ENCODE results near the gene NPR1.
"Not testable (repeated sequence)": the region's sequence is repeated elsewhere in the genome, so short reads cannot be mapped to it uniquely, and the experiment has no call there.

Gene NPR1

DNA sequence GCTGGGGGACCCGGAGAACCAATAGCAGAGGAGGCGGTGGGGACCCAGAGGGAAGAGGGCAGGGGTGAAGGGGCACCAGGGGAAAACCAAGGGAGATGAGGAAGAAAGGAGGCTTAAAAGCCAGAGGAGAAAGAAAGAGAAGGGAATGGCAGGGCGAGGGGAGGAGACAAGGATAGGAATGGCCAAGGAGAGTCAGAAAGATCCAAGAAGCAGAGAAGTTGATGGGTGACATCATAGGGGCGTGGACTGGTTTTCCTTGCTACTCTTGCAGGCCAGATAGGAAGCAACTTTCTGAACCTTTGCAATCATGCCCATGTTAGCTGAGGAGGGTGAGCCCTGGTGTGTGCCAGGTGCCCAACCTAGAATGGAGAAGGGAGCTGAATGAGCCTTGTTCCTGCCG is 5.4 kb downstream of the NPR1 start:
- no peak for DNase-seq

DNA sequence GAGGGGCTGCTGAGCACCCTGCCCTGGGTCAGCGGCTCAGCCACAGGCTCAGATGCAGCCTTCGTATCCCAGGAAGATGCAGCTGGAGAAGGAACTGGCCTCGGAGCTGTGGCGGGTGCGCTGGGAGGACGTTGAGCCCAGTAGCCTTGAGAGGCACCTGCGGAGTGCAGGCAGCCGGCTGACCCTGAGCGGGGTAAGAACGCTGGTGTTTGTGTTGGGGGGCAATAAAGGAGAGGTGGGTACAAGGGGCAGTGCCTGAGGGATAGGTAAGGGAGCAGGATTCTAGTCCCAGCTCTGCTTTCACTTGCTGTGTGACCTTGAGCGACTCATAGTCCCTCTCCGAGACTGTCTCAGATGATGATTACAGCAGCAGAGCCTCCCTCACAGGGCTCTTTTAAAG is 6.4 kb downstream of the NPR1 start:
- no peak for DNase-seq

DNA sequence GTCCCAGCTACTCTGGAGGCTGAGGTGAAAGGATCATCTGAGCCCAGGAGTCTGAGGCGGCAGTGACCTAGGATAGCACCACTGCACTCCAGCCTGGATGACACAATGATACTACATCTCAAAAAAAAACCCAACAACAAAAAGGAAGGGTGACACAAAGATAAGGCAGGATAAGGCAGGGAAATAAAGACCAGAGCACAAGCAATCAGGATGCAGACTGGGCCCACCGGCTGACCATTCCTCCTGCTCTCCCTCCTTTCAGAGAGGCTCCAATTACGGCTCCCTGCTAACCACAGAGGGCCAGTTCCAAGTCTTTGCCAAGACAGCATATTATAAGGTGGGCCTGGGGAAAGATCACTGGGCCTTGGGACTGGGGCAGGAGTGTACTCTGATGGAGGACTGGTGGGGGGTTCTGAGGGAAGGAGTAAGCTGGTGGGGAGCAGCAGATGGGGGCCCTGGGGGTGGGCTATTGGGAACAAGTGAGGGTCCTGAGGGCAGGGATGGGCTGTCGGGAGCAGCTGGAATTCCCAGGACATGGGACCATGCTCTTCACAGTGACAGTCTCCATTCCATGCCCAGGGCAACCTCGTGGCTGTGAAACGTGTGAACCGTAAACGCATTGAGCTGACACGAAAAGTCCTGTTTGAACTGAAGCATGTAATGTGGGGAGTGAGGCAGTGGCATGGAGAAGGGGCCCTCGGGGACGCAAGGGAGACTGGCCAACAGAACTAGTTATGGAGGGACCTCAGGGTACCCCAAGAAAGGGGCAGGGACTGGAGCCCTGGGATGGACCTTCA is 7.3 kb downstream of the NPR1 start:
- DNase-seq, result no peak

DNA sequence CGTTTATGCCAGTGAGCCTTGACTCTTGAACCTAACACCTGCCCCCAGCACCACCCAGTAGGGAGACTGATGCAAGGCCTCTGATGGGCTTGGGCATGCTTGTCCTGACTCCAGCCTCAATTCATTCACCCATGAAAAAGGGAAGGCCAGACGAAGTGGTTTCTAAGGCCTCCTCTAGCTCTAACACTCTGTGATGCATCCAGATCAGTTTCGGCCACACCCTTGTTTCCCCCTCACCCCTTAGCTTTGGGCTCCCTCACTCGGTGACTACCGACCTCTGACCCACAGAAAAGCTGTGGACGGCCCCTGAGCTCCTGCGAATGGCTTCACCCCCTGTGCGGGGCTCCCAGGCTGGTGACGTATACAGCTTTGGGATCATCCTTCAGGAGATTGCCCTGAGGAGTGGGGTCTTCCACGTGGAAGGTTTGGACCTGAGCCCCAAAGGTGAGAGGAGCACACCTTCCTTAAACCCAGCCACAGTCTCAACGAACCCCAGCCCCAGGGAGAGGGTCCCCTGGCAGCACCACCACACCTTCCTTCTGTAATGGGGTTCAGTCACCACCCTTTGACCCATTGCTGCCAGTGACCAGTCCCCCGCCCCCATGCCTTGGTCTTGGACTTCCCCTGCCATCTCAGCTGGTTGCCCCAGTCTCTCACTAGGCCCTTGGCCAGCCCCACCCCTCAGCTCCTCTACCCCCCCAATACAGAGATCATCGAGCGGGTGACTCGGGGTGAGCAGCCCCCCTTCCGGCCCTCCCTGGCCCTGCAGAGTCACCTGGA is 9.0 kb downstream of the NPR1 start:
- no peak for DNase-seq

DNA sequence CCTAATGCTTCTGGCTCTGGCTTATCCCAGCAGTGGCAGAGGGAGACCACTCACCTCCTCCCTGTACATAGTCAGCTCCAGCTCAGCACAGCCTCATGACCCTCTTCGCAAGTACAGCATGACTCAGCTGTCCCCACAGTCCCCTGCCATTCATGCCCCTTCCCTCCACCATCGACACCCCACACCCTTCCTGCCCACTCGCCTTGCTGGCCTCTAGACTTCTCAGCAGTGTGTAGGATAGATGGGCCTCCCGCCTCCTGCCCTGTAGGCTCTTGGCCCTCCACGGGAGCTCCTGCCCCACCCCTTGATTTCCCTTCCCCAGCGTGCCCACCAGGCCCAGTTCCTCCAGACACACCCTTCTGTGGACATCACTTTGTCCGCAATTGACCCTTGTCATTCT is 9.8 kb downstream of the NPR1 start:
- no peak for DNase-seq

DNA sequence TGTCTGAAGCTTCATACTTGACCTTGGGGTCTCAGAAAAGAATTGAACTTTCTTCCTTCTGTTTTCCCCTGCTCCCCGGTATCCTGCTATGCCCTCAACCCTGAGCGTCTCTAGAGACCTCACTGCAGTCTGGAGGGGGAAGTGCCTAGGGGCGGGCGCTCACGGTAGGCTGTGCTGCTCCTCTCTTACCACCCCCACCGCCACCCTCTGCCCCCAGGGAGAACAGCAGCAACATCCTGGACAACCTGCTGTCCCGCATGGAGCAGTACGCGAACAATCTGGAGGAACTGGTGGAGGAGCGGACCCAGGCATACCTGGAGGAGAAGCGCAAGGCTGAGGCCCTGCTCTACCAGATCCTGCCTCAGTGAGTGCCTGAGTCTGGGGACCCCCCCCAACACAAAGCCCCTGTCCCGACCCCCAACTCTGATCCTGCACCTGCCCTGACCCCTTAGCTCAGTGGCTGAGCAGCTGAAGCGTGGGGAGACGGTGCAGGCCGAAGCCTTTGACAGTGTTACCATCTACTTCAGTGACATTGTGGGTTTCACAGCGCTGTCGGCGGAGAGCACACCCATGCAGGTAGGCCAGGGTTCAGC is 10.3 kb downstream of the NPR1 start:
- DNase-seq, result no peak

DNA sequence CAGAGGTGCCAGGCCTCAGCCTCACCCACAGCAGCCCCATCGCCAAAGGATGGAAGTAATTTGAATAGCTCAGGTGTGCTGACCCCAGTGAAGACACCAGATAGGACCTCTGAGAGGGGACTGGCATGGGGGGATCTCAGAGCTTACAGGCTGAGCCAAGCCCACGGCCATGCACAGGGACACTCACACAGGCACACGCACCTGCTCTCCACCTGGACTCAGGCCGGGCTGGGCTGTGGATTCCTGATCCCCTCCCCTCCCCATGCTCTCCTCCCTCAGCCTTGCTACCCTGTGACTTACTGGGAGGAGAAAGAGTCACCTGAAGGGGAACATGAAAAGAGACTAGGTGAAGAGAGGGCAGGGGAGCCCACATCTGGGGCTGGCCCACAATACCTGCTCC is 15.0 kb downstream of the NPR1 start:
- no peak for DNase-seq

DNA sequence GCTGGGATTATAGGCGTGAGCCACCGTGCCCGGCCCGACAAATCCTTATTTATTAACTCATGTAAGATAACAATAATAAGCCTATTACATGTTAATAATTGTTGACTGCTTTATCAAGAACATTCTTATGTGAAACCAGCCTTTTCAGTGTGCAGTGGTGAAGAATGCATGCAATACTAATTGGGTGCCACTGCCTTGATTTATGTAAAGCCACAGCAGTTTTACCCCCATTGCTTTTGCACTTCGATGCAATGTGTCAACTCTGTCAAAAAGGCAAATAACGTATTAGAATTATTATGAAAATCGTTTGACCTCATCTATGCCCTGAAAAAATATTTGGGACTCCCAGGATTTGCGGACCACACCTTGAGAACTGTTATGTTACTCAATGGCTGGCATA is 18.3 kb downstream of the NPR1 start:
- DNase-seq, result no peak

DNA sequence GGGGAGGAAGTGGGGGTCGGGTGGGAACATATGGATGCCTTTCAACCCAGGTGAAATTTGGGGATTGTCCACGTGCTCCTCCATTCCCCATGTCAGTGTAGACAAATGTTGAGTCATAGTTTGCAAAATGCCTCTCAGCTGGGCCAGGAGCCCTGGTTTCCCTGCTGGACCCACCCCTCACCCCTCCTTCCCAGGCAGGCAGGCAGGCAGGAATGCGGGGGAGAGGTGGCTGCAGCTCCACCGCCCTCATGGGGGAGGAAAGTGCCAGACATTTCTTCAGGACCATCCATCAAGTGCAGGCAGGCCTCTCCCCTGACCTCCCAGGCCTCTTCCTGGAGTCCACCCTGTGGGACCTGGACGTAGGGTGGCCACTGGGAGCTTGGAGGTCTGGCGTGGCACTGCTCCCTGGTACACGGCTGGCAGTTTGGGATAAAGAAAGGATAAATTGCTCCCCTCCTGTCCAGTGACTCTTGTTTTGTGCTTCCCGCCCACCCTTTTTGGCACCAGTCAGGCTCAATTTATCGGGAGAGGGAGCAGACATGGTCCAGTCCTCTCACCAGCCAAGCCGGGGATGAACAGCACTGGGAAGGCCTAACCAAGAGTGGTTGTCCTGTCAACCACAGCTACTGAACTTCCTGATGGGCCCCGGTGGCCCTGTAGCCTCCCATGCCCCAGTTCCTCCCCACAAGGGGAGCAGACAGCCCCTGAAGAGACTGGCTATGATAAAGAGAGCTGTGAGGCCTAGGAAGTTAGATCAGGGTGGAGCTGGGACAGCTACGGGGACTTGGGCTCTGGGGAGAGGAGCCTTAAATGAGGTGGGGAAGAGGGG is 18.9 kb downstream of the NPR1 start:
- DNase-seq, result peak; percentile 41

DNA sequence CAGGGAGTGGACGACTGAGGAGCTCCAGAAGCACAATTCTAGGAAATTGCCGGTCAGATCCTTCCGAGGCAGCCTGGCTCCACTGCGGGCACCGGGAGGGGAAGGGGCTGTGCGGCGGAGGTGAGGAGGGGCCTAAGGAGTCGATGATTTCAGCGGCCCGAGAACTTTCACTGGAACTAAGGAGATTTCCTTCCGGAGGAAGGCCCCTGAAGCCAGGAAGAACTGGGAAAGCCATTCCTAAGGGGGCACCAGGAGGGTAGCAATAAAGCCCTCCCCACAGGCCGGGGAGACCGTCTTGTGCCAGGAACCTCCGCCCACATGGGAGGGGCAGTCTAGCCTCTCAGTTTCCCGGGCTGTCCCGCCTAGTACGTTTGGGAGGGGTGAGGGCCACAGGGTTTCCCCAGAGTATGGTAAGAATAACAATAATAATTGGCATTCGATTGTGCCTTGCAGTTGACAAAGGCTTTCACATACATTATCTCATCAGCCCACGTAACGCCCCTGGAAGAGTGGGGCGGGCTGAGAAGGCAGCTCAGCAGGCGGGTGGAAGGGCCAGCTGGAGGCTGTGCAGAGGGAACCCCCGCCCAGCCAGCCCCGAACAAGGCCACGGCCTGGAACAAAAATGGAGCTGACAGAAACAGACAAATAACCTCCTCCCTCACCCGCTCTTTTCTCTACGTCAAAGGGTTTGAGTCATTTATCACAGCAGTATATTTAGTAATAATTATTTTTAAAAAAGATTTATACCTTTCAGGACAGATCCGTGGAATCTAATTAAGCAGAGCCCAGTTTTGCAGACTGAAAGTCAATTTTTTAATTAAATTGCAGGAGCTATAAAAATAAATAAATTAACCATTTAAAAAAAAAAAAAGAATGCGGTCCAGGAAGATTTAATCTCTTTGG is 19.8 kb downstream of the NPR1 start:
- DNase-seq, result peak; percentile 28

DNA sequence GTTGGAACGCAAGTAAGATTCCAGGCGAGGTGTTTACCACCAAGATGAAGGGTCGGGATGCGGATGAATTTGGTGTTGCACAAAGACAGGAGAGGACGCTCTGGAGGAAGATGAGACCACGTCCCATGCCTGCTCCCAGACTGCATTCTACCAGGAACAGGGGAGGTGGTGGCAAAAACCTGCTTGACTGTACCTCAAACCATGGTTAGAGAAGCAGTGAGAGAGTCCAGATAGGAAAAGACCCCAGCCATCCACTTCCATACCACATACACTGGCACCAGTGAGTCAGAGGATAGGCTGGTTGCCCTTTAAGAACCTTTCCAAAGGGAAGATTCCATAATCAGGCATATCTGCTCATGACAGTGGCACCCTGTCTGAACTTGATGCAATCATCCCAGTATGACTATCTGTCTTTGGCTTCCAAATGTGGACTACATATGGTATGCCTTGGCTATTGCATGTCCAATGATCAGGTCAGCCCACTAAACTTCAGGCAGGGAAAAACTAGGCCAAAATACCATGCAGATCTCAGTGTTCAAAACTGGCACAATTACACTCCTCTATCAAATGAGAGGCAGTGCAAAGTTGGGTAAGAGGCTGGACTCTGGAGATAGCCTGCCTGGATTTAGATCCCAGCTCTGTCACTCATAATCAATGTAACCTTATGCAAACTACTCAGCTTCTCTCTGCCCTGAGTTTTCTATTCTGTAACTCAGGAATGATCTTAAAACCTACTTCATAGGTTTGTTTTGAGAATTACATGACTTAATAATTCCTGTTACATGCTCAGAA is 20.6 kb downstream of the NPR1 start:
- peak; percentile 36 for DNase-seq

DNA sequence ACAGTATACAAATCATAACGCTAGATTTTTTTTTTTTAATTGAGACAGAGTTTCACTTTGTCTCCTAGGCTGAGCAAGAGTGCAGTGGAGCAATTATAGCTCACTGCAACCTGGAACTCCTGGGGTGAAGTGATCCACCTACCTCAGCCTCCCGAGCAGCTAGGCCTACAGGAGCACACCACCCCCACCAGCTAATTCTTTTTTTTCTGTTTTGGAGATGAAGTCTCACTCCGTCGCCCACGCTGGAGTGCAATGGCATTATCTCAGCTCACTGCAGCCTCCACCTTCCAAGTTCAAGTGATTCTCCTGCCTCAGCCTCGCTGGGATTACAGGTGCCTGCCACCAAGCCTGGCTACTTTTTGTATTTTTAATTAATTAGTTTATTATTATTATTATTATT is 21.3 kb downstream of the NPR1 start:
- DNase-seq, result no peak

DNA sequence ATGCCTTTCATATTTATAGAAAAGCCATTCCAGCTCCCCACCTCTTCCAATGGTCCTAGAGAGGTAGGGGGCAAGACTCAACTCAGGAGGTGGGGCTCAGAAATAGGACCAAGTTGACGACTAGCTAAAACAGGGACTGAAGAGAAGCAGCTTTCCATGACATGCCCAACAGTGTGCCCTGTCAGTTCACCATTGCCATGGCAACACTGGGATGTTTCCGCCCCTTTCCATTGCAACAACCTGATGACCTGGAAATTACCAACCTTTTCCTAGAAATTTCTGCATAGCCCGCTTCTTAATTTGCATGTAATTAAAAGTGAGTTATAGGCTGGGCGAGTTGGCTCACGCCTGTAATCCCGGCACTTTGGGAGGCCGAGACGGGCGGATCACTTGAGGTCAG is 27.0 kb downstream of the NPR1 start:
- DNase-seq, result no peak

DNA sequence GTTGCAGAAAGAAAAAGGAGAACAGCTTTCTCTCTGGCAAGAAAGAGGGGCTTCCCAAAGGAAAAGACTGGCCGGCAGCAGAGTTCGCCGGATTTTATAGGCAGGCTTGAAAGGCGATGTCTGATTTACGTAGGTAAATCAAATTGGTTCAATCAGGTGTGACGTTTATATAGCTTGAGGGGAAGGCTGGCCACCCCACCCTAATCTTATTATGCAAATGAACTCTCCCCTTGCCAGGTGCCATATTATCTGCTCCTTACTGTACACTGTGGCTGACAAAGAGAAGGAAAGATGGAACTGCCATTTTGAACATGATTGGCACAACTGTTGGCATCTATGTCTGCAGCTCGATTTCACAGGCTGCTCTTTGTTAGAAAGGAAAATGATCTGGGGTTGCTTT is 32.5 kb downstream of the NPR1 start:
- DNase-seq, result no peak

DNA sequence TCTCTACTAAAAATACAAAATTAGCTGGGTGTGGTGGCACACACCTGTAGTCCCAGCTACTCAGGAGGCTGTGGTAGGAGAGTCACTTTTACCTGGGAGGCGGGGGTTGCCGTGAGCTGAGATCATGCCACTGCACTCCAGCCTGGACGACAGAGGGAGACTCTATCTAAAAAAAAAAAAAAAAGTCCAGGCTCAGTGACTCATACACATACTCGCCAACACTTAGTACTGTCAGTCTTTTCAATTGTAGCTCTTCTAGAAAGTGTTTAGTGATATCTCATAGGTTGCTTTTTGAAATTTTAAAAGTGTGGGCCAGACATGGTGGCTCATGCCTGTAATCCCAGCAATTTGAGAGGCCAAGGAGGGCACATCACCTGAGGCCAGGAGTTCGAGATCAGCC is 37.7 kb downstream of the NPR1 start:
- DNase-seq, result not testable (repeated sequence)

DNA sequence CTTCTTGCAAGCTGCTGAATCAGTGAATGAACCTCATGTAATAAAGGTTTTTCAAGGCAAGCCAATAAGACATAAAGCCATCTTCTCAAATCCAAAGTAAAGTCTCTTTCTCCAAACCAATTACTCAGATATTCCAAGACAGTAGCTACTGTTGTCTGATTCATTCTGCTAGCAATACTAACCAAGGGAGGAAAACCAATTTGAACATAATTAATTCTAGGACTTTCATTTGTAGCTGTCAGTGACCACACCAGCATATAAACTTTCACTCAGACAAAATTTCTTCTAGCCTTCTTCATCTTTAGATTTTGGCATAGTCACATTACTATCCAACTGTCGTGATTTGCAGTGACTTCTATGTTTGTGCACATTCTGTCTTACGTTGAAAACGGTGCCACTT is 38.8 kb downstream of the NPR1 start:
- DNase-seq, result no peak

DNA sequence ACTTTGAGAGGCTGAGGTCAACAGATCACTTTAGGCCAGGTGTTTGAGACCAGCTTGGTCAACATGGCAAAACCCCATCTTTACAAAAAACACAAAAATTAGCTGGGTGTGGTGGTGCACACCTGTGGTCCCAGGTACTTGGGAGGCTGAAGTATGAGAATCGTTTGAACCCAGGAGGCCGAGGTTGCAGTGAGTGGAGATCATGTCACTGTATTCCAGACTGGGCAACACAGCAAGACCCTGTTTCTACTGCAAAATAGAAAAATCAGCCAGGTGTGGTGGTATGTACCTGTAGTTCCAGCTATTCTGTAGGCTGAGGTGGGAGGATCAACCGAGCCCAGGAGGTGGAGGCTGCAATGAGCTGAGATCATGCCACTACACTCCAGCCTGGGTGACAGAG is 45.2 kb downstream of the NPR1 start:
- no peak for DNase-seq

DNA sequence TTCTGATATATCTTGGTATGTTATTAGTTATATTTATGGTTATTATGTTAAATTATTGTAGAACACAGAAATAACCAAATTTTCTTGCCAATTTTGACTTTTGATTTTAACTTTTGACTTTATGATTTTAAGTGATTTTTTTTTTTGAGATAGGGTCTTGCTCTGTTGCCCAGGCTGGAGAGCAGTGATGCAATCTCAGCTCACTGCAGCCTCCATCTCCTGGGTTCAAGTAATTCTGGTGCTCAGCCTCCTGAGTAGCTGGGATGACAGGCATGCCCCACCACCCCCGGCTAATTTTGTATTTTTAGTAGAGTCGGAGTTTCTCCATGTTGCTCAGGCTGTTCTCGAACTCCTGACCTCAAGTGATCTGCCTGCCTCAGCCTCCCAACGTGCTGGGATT is 46.1 kb downstream of the NPR1 start:
- DNase-seq, result not testable (repeated sequence)

DNA sequence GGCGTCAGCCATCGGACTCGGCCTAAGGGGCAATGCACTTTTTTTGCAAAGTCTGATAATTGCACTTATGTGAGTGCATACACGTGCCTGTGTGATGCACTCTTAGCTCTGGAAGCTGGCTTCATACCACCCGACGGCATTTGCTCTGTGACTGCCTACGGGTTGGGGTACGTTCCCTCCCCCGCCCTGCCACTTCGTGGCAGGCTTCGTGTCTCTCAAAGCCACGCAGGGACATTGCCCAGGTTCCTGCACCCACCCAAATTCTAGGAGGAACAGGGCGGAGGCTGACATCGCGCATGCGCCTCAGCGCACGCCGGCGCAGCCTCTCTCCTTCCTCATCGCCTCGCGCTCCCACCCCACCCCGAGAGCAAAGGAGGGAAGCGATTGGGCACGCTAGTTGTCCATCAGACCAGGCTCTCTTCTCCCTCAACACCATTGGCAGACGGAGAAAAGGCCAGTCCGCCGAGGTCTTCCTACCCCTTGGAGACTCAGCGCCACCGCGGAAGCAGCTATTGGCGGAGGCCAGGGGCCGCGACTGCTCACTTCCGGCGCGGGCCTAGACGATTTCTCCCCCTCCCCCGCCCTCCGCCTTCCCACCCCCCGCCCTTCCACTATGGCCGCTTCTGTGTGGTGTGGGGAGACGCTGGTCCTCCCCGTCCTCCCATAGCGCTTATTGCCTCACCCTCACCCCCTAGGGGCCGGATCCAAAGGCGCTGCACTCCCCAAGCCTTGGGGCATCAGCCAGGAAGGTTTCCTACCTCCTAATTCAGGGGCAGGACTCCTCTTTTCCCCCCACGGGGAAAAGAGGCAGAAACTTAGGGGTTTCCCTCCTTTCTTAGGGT is 49.2 kb downstream of the NPR1 start, which contains the start of gene INTS3:
TSS of gene INTS3 (plus strand) at position 588 of the 842 bp plus-strand sequence. CDS start 585 bp downstream, outside the sequence.
- DNase-seq, result peak; percentile 100
